ENCODE data around the gene SH3YL1.

The SH3YL1 gene

GRCh38 chr2:309148-309953 lies 45.5 kb upstream of the SH3YL1 start:
- H3K27me3 ChIP-seq (ENCODE audit: low read length) = no peaks in the 10 kb centered on the region
- no peak overlapping the region for H3K4me3 ChIP-seq (ENCODE audit: insufficient read depth, low read length, poor library complexity, severe bottlenecking)
- H3K9me3 ChIP-seq (ENCODE audit: insufficient read depth, low read length) = no peaks in the 10 kb centered on the region
- no peaks in the 10 kb centered on the region for H3K36me3 ChIP-seq (ENCODE audit: low read length)
- no peak for TF ChIP-seq CTCF (IDR thresholded peaks at IDR 0.05; ENCODE audit: insufficient read depth, low read length, poor library complexity, severe bottlenecking)
- no peak for TF ChIP-seq EZH2phosphoT487 (conservative IDR thresholded peaks at IDR 0.05; ENCODE audit: low read length)
- no peaks in the 10 kb centered on the region for H3F3A ChIP-seq (ENCODE audit: insufficient read depth)
- no peaks in the 10 kb centered on the region for H3K79me2 ChIP-seq (ENCODE audit: insufficient read depth, low read length)
- H3K9ac ChIP-seq (ENCODE audit: low read length) = no peak overlapping the region
- H3K4me2 ChIP-seq (ENCODE audit: low read depth, low read length, poor library complexity, severe bottlenecking) = no peak overlapping the region
- H3K9me2 ChIP-seq (replicated peaks; ENCODE audit: insufficient read depth, low read length) = no peaks in the 10 kb centered on the region
- no peak overlapping the region for H3K27ac ChIP-seq (ENCODE audit: low read depth, low read length)
- no peak overlapping the region for H2AFZ ChIP-seq (ENCODE audit: low read depth, low read length, severe bottlenecking)
- H4K20me1 ChIP-seq (ENCODE audit: low read depth, low read length) = no peaks in the 10 kb centered on the region

DNA sequence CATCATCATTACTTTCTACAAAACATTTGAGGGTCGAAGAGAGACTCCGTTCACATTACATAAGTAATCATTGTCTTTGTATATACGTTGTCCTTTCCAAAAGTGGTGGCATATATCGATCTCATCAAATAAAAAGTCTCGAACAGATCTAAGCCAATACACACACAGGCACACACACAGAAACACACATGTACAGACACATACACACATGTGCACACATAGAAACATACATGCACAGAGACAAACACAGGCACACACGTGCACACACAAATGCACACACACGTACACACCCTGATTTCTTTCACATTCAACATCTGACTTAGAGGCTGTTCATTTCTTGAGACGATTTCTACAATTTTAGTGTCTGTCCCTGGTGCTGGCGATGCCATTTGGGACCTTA lies 41.5 kb upstream of the SH3YL1 start:
- no peaks in the 10 kb centered on the region for H3K27me3 ChIP-seq (ENCODE audit: low read length)
- H3K9me2 ChIP-seq (replicated peaks; ENCODE audit: insufficient read depth, low read length) = no peaks in the 10 kb centered on the region
- no peaks in the 10 kb centered on the region for H3K36me3 ChIP-seq (ENCODE audit: low read length)
- TF ChIP-seq EZH2phosphoT487 (conservative IDR thresholded peaks at IDR 0.05; ENCODE audit: low read length) = no peak
- no peak for TF ChIP-seq CTCF (IDR thresholded peaks at IDR 0.05; ENCODE audit: insufficient read depth, low read length, poor library complexity, severe bottlenecking)
- no peaks in the 10 kb centered on the region for H3K9me3 ChIP-seq (ENCODE audit: insufficient read depth, low read length)
- no peaks in the 10 kb centered on the region for H3F3A ChIP-seq (ENCODE audit: insufficient read depth)
- H4K20me1 ChIP-seq (ENCODE audit: low read depth, low read length) = no peaks in the 10 kb centered on the region
- H3K4me3 ChIP-seq (ENCODE audit: insufficient read depth, low read length, poor library complexity, severe bottlenecking) = no peak overlapping the region
- no peak overlapping the region for H3K9ac ChIP-seq (ENCODE audit: low read length)
- H3K4me2 ChIP-seq (ENCODE audit: low read depth, low read length, poor library complexity, severe bottlenecking) = no peak overlapping the region
- no peak overlapping the region for H3K27ac ChIP-seq (ENCODE audit: low read depth, low read length)
- no peak overlapping the region for H2AFZ ChIP-seq (ENCODE audit: low read depth, low read length, severe bottlenecking)
- no peaks in the 10 kb centered on the region for H3K79me2 ChIP-seq (ENCODE audit: insufficient read depth, low read length)

GRCh38 chr2:296354-296753 lies 32.5 kb upstream of the SH3YL1 start:
- TF ChIP-seq EZH2phosphoT487 (conservative IDR thresholded peaks at IDR 0.05; ENCODE audit: low read length) = no peak
- no peak for TF ChIP-seq CTCF (IDR thresholded peaks at IDR 0.05; ENCODE audit: insufficient read depth, low read length, poor library complexity, severe bottlenecking)

More at GRCh38 chr2:296354-296753, 32.5 kb upstream of the SH3YL1 start:
- Histone ChIP-seq H3K4me3 (ENCODE audit: insufficient read depth, low read length, poor library complexity, severe bottlenecking) (no peak overlapping the region), H3K27ac (ENCODE audit: low read depth, low read length) (no peak overlapping the region), H3F3A (ENCODE audit: insufficient read depth) (no peaks in the 10 kb centered on the region), H3K9me2 (replicated peaks; ENCODE audit: insufficient read depth, low read length) (no peaks in the 10 kb centered on the region), H3K36me3 (ENCODE audit: low read length) (no peaks in the 10 kb centered on the region), H4K20me1 (ENCODE audit: low read depth, low read length) (no peaks in the 10 kb centered on the region), H2AFZ (ENCODE audit: low read depth, low read length, severe bottlenecking) (no peak overlapping the region), H3K9ac (ENCODE audit: low read length) (no peak overlapping the region), H3K79me2 (ENCODE audit: insufficient read depth, low read length) (no peaks in the 10 kb centered on the region), H3K27me3 (ENCODE audit: low read length) (no peaks in the 10 kb centered on the region), H3K9me3 (ENCODE audit: insufficient read depth, low read length) (no peaks in the 10 kb centered on the region), H3K4me2 (ENCODE audit: low read depth, low read length, poor library complexity, severe bottlenecking) (no peak overlapping the region)

Data from SU-DHL-6 (cell line).